ENCODE measurements around the gene SLC25A44.

SLC25A44 gene

GRCh38 chr1:156241926-156242325, 48.0 kb downstream of the SLC25A44 start, which contains the start of gene BGLAP:
Gene BGLAP, plus strand, starts transcription at chr1:156242184. Its CDS starts 48 bp downstream, at chr1:156242232.
- DNase-seq (ENCODE audit: low read depth) = no peak

- no peak for DNase-seq (ENCODE audit: low read depth)
These were observed 48.8 kb downstream of the SLC25A44 start for GRCh38 chr1:156242738-156243137.

GRCh38 chr1:156244126-156244525, 50.2 kb downstream of the SLC25A44 start:
- DNase-seq (ENCODE audit: low read depth) = no peak

- no peak for DNase-seq (ENCODE audit: low read depth)
These were observed 50.8 kb downstream of the SLC25A44 start for GRCh38 chr1:156244712-156245111.

GRCh38 chr1:156245451-156246232, 51.7 kb downstream of the SLC25A44 start:
- DNase-seq (ENCODE audit: low read depth) = no peak

- DNase-seq (ENCODE audit: low read depth) = no peak
These were observed 52.4 kb downstream of the SLC25A44 start for GRCh38 chr1:156246241-156246780.

GRCh38 chr1:156246781-156247459, 53.0 kb downstream of the SLC25A44 start:
- DNase-seq (ENCODE audit: low read depth) = no peak

GRCh38 chr1:156247460-156248322, 53.8 kb downstream of the SLC25A44 start, which contains the start of gene PAQR6:
Gene PAQR6, minus strand, starts transcription at chr1:156248056. Its CDS starts 1,325 bp downstream, at chr1:156246731.
- DNase-seq (ENCODE audit: low read depth) = no peak

- no peak for DNase-seq (ENCODE audit: low read depth)
These were observed 54.4 kb downstream of the SLC25A44 start for GRCh38 chr1:156248323-156248683.

- no peak for DNase-seq (ENCODE audit: low read depth)
These were observed 55.7 kb downstream of the SLC25A44 start for GRCh38 chr1:156249593-156249992.

- no peak for DNase-seq (ENCODE audit: low read depth)
These were observed 57.6 kb downstream of the SLC25A44 start for GRCh38 chr1:156251527-156251926.

GRCh38 chr1:156253634-156254033, 59.7 kb downstream of the SLC25A44 start:
- DNase-seq (ENCODE audit: low read depth) = no peak

GRCh38 chr1:156257711-156258110, 63.8 kb downstream of the SLC25A44 start:
- DNase-seq (ENCODE audit: low read depth) = no peak

GRCh38 chr1:156258859-156259258, 65.0 kb downstream of the SLC25A44 start:
- DNase-seq (ENCODE audit: low read depth) = no peak

- no peak for DNase-seq (ENCODE audit: low read depth)
These were observed 65.9 kb downstream of the SLC25A44 start for GRCh38 chr1:156259805-156260204.

- no peak for DNase-seq (ENCODE audit: low read depth)
These were observed 67.0 kb downstream of the SLC25A44 start for GRCh38 chr1:156260896-156261295.
